ENCODE results near the gene DDX3X. TPM values are rescaled to one million over a fixed set of nuclear protein-coding genes. Genes with fewer than 3 reads are reported as not detected.

The DDX3X gene
- total and polyA plus RNA-seq, 10 of the 15 experiments (the other 5 are each of a cell fraction or from before 2014, with no cell fraction given), result 52.0 to 283 (median 172) TPM

DNA sequence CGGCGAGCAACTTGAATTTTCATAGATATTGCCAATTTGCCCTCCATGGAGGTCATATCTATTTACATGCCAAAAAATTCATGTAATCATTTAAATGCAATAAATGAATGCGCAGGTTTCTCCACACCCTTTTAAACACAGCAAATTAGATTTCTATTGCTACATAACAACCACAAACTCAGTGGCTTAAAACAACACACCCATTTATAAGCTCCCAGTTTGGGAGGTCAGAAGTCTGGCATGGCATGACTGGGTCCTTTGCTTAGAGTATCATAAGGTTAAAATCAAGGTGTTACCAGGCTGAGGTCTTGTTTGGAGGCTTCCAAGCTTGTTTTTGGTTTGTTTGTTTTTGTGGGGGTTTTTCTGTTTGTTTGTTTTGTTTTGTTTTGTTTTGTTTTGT, 63.3 kb downstream of the DDX3X start:
- POLR2A ChIA-PET, result no interaction called here
- Histone ChIP-seq H3K4me3 (no peak overlapping the region), H3K36me3 (ENCODE audit: control insufficient read depth in 2 of 2, insufficient read depth in 2 of 2, low read length in 1 of 2) (no peaks in the 10 kb centered on the region), H3K9ac (ENCODE audit: control insufficient read depth, insufficient read depth, low read length) (no peak overlapping the region), H3K4me2 (ENCODE audit: control insufficient read depth, insufficient read depth) (no peak overlapping the region), H3K27me3 (replicated peaks in 1 of 2; ENCODE audit: control insufficient read depth in 2 of 2, insufficient read depth in 2 of 2, low read length in 1 of 2) (no peaks in the 10 kb centered on the region), H4K20me1 (ENCODE audit: control insufficient read depth, insufficient read depth) (no peaks in the 10 kb centered on the region), H2AFZ (ENCODE audit: control insufficient read depth, low read depth, low read length) (no peak overlapping the region), H3K4me1 (ENCODE audit: control insufficient read depth, insufficient read depth, low read length) (no peaks in the 10 kb centered on the region), H3K9me3 (replicated peaks; ENCODE audit: control insufficient read depth, insufficient read depth, low read length) (no peaks in the 10 kb centered on the region; the same call in 2 of the 3 replicates), H3K79me2 (ENCODE audit: control insufficient read depth, insufficient read depth, low read length) (no peaks in the 10 kb centered on the region), H3K27ac (ENCODE audit: control insufficient read depth, insufficient read depth) (no peak overlapping the region)
- intact Hi-C loops (cut with micrococcal nuclease; ENCODE audit: unreplicated experiment), result no loop called here
- no peak for ATAC-seq
- SMC1A ChIA-PET (ENCODE audit: uncharacterized antibody, unreplicated experiment), result no interaction called here
- 98% methylated on average over 3 of the region's 3 CpGs for WGBS (ENCODE audit: insufficient coverage, insufficient replicate concordance, low lambda C conversion rate, missing lambda C conversion rate)
- RAD21 ChIA-PET (ENCODE audit: unreplicated experiment), result no interaction called here
- CTCF ChIA-PET, result interaction anchor here (0.6 to 0.7 kb wide), 2 partner anchors 853 to 1192 kb away, joined by 3 read pairs; no protein-coding TSS in a partner anchor
- DNase-seq (ENCODE audit: low read depth, low spot score), result no peak
- in situ Hi-C loops (cut with MboI), result no loop called here
- no TSS peak for BruUV-seq (replicated peaks)
- no peak for FAIRE-seq
- TF ChIP-seq RELA (IDR thresholded peaks at IDR 0.05; ENCODE audit: borderline replicate concordance, partially characterized antibody), result no peak
- TF ChIP-seq KLF5 (IDR thresholded peaks at IDR 0.05; ENCODE audit: partially characterized antibody), result no peak
- TF ChIP-seq ZNF384 (IDR thresholded peaks at IDR 0.05; ENCODE audit: borderline replicate concordance, low read depth, low read length), result no peak
- TF ChIP-seq, protein P1, sequence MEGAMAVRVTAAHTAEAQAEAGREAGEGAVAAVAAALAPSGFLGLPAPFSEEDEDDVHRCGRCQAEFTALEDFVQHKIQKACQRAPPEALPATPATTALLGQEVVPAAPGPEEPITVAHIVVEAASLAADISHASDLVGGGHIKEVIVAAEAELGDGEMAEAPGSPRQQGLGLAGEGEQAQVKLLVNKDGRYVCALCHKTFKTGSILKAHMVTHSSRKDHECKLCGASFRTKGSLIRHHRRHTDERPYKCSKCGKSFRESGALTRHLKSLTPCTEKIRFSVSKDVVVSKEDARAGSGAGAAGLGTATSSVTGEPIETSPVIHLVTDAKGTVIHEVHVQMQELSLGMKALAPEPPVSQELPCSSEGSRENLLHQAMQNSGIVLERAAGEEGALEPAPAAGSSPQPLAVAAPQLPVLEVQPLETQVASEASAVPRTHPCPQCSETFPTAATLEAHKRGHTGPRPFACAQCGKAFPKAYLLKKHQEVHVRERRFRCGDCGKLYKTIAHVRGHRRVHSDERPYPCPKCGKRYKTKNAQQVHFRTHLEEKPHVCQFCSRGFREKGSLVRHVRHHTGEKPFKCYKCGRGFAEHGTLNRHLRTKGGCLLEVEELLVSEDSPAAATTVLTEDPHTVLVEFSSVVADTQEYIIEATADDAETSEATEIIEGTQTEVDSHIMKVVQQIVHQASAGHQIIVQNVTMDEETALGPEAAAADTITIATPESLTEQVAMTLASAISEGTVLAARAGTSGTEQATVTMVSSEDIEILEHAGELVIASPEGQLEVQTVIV (IDR thresholded peaks at IDR 0.05; ENCODE audit: borderline replicate concordance, partially characterized antibody), result no peak
- no peak for TF ChIP-seq ETV6 (conservative IDR thresholded peaks at IDR 0.05 in 1 of 2, IDR thresholded peaks at IDR 0.05 in 1 of 2; ENCODE audit: borderline replicate concordance in 1 of 2, low read depth in 1 of 2)
- TF ChIP-seq, protein P2, sequence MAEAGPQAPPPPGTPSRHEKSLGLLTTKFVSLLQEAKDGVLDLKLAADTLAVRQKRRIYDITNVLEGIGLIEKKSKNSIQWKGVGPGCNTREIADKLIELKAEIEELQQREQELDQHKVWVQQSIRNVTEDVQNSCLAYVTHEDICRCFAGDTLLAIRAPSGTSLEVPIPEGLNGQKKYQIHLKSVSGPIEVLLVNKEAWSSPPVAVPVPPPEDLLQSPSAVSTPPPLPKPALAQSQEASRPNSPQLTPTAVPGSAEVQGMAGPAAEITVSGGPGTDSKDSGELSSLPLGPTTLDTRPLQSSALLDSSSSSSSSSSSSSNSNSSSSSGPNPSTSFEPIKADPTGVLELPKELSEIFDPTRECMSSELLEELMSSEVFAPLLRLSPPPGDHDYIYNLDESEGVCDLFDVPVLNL (IDR thresholded peaks at IDR 0.05; ENCODE audit: low read depth, low read length), result no peak
- TF ChIP-seq BACH1 (IDR thresholded peaks at IDR 0.05; ENCODE audit: borderline replicate concordance), result no peak
- TF ChIP-seq, protein P3, sequence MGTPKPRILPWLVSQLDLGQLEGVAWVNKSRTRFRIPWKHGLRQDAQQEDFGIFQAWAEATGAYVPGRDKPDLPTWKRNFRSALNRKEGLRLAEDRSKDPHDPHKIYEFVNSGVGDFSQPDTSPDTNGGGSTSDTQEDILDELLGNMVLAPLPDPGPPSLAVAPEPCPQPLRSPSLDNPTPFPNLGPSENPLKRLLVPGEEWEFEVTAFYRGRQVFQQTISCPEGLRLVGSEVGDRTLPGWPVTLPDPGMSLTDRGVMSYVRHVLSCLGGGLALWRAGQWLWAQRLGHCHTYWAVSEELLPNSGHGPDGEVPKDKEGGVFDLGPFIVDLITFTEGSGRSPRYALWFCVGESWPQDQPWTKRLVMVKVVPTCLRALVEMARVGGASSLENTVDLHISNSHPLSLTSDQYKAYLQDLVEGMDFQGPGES (IDR thresholded peaks at IDR 0.05), result no peak
- no peak for TF ChIP-seq STAT3 (IDR thresholded peaks at IDR 0.05; ENCODE audit: low read depth, low read length)
- no peak for TF ChIP-seq FOXK2 (IDR thresholded peaks at IDR 0.05)
- TF ChIP-seq, protein P4, sequence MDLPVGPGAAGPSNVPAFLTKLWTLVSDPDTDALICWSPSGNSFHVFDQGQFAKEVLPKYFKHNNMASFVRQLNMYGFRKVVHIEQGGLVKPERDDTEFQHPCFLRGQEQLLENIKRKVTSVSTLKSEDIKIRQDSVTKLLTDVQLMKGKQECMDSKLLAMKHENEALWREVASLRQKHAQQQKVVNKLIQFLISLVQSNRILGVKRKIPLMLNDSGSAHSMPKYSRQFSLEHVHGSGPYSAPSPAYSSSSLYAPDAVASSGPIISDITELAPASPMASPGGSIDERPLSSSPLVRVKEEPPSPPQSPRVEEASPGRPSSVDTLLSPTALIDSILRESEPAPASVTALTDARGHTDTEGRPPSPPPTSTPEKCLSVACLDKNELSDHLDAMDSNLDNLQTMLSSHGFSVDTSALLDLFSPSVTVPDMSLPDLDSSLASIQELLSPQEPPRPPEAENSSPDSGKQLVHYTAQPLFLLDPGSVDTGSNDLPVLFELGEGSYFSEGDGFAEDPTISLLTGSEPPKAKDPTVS (IDR thresholded peaks at IDR 0.05; ENCODE audit: low read depth, low read length), result no peak
- no peak for TF ChIP-seq MYB (IDR thresholded peaks at IDR 0.05; ENCODE audit: borderline replicate concordance, low read depth, low read length)
- TF ChIP-seq IKZF1 (conservative IDR thresholded peaks at IDR 0.05), result no peak
- TF ChIP-seq, protein P5, sequence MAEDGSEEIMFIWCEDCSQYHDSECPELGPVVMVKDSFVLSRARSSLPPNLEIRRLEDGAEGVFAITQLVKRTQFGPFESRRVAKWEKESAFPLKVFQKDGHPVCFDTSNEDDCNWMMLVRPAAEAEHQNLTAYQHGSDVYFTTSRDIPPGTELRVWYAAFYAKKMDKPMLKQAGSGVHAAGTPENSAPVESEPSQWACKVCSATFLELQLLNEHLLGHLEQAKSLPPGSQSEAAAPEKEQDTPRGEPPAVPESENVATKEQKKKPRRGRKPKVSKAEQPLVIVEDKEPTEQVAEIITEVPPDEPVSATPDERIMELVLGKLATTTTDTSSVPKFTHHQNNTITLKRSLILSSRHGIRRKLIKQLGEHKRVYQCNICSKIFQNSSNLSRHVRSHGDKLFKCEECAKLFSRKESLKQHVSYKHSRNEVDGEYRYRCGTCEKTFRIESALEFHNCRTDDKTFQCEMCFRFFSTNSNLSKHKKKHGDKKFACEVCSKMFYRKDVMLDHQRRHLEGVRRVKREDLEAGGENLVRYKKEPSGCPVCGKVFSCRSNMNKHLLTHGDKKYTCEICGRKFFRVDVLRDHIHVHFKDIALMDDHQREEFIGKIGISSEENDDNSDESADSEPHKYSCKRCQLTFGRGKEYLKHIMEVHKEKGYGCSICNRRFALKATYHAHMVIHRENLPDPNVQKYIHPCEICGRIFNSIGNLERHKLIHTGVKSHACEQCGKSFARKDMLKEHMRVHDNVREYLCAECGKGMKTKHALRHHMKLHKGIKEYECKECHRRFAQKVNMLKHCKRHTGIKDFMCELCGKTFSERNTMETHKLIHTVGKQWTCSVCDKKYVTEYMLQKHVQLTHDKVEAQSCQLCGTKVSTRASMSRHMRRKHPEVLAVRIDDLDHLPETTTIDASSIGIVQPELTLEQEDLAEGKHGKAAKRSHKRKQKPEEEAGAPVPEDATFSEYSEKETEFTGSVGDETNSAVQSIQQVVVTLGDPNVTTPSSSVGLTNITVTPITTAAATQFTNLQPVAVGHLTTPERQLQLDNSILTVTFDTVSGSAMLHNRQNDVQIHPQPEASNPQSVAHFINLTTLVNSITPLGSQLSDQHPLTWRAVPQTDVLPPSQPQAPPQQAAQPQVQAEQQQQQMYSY (CRISPR knock-in tag; IDR thresholded peaks at IDR 0.05), result no peak
- no peak for TF ChIP-seq ZNF207 (IDR thresholded peaks at IDR 0.05; ENCODE audit: borderline replicate concordance)

Measured in GM12878 (cell line).